Esophagus muscularis mucosa (tissue), 4 donors: ENCODE data around the gene IDH3G.

Experiments
- EP300 ChIP-seq: sonication (generic); formaldehyde crosslinking; IDR thresholded peaks from one replicate; pipeline ENCODE4 v1.6.1; 2017; ENCODE audit warnings: antibody characterized with exemption
- POLR2AphosphoS5 ChIP-seq, 2 donors: sonication (generic); formaldehyde crosslinking; IDR thresholded peaks; one replicate each; pipeline ENCODE4 v1.6.1; 2017; ENCODE audit warnings: antibody characterized with exemption in 2 of 2
- TF ChIP-seq, protein P1 (sequence below), 3 experiments: fragments of 200-600 bp in 2 of 3; fragments of 450-650 bp in 1 of 3; sonication (generic) in 2 of 3; IDR thresholded peaks; one replicate each; pipeline ENCODE4 v1.5.1; 2017 to 2019; ENCODE audit warnings: antibody characterized with exemption in 3 of 3, mild to moderate bottlenecking in 2 of 3, moderate library complexity in 1 of 3

DNA sequence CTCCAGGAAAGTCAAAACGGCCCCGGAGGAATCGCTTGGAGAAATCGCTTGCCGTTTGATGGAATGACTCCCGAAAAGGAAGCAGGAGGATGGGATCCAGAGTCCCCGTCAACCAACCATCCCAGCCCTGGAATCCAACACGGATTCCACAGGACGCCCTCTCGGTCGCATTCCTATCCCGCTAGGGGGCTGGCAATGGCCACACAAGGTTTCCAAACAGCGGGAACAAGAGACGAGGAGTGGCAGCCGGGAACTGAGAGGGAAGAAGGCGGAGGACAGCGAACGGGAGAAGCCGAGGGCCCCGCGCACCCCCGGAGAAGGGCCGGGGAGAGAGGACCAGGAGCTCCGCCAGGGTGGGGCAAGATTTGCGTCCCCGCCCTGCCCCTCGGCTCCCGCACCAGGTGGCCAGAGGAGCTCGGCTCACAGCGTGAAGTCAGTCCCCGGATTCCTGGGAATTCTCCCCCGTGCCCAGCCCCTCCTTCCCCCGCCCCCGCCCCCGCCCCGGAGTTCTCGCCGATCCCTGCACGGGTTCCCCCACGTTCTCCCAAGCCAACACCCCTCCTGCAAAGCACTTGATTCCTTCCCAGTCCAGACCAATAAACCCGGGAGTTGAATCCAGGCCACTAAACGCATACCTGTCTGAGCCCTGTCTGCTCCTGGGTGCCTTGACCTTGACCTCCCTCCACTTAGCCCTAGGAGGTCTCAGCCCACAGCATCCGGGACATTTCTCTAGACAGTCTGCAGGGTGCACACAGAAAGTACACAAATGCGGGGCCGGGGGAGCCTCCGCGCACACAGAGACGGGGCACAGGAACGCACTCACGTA lies 34.8 kb upstream of the IDH3G start:
- TF ChIP-seq, protein P1, sequence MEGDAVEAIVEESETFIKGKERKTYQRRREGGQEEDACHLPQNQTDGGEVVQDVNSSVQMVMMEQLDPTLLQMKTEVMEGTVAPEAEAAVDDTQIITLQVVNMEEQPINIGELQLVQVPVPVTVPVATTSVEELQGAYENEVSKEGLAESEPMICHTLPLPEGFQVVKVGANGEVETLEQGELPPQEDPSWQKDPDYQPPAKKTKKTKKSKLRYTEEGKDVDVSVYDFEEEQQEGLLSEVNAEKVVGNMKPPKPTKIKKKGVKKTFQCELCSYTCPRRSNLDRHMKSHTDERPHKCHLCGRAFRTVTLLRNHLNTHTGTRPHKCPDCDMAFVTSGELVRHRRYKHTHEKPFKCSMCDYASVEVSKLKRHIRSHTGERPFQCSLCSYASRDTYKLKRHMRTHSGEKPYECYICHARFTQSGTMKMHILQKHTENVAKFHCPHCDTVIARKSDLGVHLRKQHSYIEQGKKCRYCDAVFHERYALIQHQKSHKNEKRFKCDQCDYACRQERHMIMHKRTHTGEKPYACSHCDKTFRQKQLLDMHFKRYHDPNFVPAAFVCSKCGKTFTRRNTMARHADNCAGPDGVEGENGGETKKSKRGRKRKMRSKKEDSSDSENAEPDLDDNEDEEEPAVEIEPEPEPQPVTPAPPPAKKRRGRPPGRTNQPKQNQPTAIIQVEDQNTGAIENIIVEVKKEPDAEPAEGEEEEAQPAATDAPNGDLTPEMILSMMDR (IDR thresholded peaks at IDR 0.05): no peak
- no peak for TF ChIP-seq EP300
- no peak for TF ChIP-seq POLR2AphosphoS5 (IDR thresholded peaks at IDR 0.05)
